GM18951 (cell line): Measurements from ENCODE around the gene SMYD1.
A peak's percentile ranks its signal among the peaks of the same experiment; 100 is the strongest.

ENCODE experiments used
- POLR2A ChIP-seq: IDR thresholded peaks from 4 replicates; pipeline ENCODE4 v1.6.1; 2011; ENCODE audit warnings: mild to moderate bottlenecking; ENCODE audit not compliant: insufficient read length, insufficient read depth; ENCODE audit errors: extremely low read depth
- in situ Hi-C: fragments of 300-500 bp; cut with MboI; formaldehyde crosslinking; loops from one replicate; pipeline ENCODE4 v1.12.0; 2022; ENCODE audit warnings: low sequenced_read_pairs, mixed read lengths, inconsistent platforms; ENCODE audit not compliant: unreplicated experiment

Gene SMYD1

DNA sequence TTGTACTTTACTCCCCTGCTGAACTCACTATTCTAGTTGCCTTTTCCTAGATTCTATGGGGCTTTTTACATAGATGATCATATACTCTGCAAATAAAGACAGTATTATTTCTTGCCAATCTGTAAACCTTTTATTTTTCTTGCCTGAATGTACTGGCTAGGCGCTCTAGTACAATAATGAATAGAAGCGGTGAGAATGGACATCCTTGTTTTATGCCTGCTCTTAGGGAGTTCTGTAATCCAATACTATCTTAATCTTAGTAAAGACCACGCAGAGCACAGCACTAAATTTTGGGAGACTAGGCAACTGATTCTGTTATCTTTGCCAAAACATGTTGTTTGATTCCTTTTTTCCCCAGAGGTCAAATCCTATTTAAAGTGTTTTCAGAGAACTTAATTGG lies 19.1 kb upstream of the SMYD1 start:
- no peak for TF ChIP-seq POLR2A

DNA sequence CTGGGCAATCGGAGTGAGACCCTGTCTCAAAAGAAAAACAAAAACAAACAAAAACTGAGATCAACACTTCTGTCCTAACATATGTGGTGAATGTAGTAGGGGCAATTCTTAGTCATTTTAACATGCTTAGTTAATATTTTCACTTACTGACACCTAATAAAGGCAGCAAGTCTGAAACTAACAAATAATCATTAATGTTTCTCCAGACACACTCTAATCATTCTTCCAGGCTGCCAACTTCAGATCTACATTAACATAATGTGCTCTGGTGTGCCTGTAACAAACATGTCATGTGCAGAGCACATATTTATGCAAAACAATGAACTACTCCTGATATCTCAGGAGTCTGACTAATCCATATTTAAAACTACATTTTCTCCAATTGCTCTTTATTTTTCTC lies 18.0 kb upstream of the SMYD1 start:
- in situ Hi-C loops = no loop called here
- no peak for TF ChIP-seq POLR2A

More for the DNA sequence above, 19.1 kb upstream of the SMYD1 start:
- in situ Hi-C loops = no loop called here

DNA sequence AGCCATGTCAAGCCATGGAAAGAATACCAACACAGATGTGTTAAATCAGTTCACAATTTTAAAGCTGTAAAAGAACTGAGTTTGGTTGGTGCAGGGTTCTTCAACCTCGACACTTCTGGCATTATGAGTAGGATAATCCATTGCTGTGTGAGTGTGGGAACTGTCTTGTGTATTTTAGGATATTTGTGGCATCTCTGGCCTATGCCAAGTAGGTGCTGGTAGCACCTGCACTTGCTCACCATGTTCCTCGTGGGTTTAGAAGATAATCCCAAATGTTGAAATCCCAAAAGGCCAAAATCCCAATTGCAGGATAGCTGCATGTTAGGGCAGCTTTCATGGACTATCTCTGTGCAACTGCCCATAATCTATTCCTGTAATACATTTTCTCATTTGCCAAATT lies 15.8 kb upstream of the SMYD1 start:
- TF ChIP-seq POLR2A = no peak
- in situ Hi-C loops = no loop called here

DNA sequence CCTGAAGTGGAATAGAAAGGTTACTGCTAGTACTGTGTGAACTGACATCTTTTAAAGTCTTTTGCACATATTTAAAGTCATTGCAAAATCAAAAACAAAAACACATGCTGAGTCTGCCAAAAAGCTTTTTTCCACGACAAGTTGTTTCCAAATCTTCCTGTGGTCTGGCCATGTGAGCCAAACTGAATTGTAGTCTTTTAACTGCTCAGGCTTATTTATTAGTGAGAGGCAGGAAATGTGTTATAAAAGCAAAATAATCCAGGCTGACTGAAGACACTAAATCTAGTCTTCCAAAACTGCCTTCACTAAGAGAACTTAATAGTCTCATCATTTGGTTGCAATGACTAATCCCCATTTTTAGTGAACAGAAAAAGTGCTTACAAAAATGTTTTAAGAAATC lies 14.3 kb upstream of the SMYD1 start:
- in situ Hi-C loops = no loop called here
- TF ChIP-seq POLR2A = no peak

DNA sequence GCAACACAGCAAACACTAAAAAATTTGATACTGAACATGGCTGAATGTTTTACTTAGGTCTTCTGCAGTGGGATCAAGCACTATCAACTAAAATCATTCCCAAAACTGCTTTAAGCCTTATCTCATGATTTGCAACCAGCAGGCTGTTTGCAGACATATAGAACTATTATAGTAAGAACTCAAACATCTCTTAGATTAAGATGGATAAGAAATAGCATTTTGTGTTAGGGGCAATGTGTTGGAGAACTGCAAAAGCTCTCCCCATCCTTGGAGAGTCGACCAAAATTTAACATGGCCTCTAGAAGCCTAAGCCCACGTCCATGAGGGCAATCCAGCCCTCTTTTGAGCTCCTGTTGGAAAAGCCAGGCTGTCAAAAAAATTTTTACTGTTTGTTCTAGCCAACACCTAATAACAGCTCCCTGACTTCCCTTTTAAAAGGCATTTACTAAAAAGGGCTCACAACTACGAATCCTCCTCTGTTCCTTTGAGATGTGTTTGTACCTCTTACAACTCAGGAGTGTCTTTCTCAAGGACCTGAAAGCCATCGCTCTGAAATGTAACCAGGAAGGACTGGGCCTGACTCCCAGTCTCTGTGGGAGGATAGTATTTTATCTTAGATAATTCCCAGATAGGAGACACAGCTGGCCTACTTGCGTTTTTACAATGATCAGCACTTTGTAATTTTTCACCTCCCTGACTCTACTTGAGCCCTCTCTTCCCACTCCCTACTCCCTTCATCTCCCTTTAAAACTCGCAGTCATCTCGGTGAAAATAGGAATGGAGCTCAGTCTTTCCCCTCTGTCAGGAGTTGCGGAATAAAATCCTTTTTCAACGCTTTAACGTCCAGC lies 13.5 kb upstream of the SMYD1 start:
- in situ Hi-C loops = no loop called here
- TF ChIP-seq POLR2A = no peak

DNA sequence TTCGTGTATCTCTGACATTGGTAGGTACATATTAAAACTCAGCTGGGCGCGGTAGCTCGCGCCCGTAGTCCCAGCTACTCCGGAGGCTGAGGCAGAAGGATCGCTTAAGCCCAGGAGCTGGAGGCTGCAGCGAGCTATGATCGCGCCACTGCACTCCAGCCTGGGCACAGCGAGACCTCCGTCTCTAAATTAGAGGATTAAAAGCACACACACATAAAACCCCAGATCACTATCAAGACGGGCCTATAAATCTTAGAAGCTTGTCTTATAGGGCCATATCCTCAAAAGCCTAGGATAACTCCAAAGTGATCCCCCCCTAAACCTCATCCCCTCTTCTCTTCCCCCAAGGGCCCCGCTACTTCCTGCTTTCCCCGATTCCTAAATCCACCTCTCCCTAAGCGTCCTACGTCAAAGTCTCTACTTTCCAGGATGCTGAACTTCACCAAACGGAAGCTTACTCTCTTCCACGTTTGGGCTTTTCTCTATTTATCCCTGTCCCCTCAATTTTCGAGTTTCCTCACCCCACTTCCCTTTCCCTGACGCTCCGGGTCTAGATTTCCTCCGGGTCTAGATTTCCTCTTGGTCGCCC lies 12.7 kb upstream of the SMYD1 start:
- no peak for TF ChIP-seq POLR2A
- in situ Hi-C loops = no loop called here

DNA sequence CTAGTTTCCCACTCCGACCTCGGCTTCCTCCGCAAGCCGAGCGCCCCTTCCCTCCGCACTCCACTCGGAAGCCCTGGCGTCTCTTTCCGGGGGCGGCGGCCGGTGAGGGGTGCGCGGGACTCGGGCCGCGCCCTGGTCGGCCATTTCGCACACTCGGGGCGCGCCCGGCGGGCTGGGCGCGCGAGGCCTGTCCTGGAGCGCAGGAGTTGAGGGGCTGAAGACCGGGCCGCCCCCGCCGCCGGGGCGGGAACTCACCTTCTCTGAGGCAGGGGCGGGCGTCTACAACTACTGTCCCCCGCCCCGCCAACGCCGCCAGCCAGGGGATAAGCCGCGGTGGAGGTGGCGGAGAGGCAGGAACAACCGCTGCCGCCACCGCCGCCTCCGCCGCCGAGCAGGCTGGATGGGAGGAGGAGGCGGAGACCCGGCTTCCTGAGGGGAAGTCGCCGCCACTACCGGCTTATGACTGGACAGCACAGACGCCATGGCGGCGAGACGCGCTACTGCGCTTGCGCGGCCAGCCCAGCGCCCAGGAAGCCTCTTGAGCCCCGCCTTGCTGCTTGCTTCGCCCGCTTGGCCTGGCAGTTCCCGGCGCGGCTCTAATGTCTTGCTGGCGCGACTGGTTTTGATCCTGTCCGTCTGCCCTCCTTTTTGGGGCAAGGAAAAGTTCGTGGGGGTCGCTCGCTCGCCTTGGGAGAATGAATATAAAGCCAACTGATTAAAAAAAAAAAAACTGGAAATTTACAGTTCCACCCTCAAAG lies 12.1 kb upstream of the SMYD1 start, which contains the start of gene KRCC1:
Gene KRCC1 (minus strand): TSS at position 413 of the 758 bp plus-strand sequence. CDS start 27,220 bp downstream, outside the sequence.
- peak; percentile 96 for TF ChIP-seq POLR2A
- in situ Hi-C loops = no loop called here

DNA sequence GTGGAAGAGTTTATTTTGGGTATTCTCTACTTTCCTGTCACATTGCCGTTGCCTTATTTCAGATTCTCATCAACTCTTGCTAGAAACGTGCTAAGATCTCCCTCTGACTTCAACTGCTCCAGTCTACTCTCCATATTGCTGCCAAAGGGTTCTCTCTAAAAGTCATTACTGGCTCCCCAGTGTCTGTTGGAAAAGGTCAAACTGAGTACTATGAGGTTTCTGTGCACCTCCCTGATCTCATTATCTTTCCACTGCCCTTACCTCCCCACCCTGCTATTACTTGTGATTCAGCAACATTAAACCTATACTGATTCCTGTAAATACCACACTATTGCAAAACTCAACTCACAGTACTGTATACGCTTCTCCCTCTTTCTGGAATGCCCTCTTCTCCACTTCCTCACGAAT lies 10.2 kb upstream of the SMYD1 start:
- in situ Hi-C loops = no loop called here
- TF ChIP-seq POLR2A = no peak

DNA sequence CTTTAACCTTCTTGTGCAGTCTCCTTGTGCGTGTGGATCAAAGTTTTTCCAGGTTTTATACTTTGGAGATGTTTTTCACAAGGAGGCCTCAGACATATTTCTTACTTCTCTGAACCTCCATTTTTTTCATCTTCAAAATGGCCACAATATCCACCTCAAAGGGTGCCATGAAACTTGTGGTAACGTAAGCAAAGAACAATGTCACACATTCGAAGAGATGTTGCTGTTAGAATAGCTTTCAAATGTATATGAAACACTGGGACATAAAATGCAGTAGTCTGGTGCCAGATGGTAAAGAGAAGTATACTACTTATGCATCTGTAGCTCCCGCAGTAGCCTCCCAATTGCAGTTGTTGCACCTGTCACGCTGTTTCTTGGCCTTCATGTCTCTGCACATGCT lies 9.4 kb upstream of the SMYD1 start:
- no peak for TF ChIP-seq POLR2A
- in situ Hi-C loops = no loop called here

DNA sequence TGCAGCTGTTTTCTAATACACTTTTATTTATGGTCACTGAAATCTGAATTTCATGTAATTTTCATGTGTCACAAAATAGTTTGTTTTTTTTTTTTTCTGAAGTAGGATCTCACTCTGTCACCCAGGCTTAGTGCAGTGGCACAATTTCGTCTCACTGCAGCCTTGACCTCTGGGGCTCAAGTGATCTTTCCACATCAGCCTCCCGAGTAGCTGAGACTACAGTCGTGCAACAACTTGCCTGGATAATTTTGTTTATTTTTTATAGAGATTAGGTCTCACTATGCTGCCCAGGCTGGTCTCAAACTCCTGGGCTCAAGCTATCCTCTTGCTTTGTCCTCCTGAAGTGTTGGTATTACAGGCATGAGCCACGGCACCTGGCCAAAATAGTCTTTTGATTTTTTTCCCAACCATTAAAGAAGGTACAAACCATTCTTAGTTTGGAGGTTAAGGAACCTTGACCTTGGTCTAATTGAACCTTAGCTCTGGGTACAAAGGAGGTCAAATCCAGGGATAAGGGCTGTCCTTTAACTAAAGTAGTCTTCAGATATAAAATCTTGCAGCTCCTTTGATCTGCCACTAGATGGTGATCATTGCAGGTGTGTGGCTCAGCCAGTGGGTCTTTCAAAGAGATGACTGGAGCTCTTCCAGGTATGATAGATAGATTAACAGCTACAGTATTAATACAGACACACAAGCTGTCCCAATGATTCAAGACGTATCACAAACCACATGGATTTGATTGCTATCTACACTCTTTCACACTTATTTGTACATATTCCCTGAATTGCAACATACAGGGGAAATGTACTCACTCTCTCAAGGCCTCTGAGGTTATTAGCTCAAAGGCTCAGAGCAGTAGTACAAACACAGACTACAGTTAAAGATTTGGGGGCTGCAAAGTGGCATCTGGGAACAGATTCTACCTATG lies 7.4 kb upstream of the SMYD1 start:
- no peak for TF ChIP-seq POLR2A
- in situ Hi-C loops = no loop called here

DNA sequence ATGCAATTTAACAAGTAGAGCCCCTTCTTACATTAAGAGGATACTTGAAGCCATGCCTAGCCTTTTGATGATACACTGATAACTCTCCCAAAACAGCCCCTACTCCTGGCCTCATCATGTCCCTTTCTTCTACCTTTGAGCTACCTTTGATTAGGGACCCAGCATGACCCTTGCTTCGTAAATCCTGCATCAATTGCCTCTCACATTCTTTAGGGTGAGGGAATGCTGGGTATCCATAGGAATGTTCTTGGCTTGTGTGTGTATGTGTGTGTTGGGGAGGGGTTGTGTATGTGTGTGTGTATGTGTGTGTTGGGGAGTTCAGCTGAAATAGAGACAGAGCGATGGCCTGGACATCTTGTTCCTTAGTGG lies 6.7 kb upstream of the SMYD1 start:
- in situ Hi-C loops = no loop called here
- TF ChIP-seq POLR2A = no peak

DNA sequence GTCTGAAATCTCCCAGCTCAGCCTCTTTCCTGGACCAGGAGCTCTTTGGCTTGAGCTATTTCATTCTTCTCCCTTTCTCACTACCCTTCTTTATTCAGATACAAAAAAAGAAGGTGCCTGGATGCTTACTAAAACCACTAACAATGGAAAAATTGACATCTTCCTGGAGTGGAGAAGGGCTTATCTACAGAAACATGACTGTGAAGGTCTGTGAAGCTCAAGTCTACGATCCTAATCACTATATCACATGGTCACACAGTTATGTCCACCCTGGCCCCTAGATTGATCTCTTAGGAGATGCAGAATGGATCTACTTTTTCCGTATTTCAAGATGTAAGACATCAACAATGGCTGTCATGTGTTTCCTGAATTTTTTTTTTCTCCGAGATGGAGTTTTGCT lies 6.3 kb upstream of the SMYD1 start:
- in situ Hi-C loops = no loop called here
- no peak for TF ChIP-seq POLR2A

DNA sequence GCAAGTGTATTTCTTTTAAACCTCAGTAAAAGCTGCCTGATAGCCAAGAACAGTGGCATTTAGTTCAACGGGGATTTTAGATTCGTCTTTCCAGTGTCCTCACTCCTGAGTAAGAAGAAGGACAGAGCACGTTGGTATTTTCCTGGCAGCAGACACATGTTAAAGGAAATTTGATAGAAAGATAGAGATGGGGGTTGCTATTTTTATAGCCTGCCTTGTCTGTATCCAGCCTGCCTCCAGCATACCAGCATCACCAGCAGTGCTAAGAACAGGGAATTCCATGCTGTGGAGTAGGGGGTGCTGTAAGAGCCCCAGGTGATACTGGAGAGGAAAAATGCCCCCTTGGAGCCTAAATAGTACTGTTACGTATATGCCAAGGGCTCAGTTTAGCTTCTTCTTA lies 1.1 kb upstream of the SMYD1 start:
- in situ Hi-C loops = no loop called here
- TF ChIP-seq POLR2A = no peak
